ENCODE data around the gene KLHDC1. TPM values are rescaled to one million over a fixed set of nuclear protein-coding genes. Genes with fewer than 3 reads are reported as not detected.
"Not testable (repeated sequence)": the region's sequence is repeated elsewhere in the genome, so short reads cannot be mapped to it uniquely, and the experiment has no call there.

Gene KLHDC1
- polyA plus RNA-seq, 6 donors from 2014 or later, result 2.4 to 4.7 (median 3.1) TPM; not detected in 1

DNA sequence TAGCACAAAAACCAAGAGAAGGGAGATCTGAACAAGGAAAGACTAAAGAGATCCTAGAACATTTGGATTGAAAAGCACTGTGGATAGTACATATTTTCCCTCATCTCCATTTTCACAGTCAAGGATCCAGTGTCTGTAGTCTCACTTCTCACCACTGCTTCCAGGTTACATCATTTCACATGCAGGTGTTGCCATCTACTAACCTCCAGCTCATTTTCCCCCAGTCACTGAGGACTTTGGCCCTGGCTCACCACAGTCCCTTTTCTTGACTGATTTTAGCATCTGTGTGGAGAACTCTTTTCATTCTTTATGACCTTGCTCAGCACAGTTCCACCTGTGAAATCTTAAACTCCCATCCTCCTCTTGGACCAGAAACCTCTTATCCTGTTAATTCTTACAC, 53.6 kb downstream of the KLHDC1 start:
- not testable (repeated sequence) for H3K27ac Mint-ChIP-seq; H3K4me1 Mint-ChIP-seq; DNase-seq; ATAC-seq (ENCODE audit: low read depth in 2 of 2); H3K9me3 Mint-ChIP-seq; H3K4me3 Mint-ChIP-seq; H3K27me3 Mint-ChIP-seq
- H3K36me3 Mint-ChIP-seq, result peaks cover 21 to 36% of the 10 kb centered on the region in 2 donors

- Mint-ChIP-seq H3K27me3 (no peaks in the 10 kb centered on the region), H3K4me1 (no peaks in the 10 kb centered on the region), H3K4me3 (no peak overlapping the region), H3K27ac (no peak overlapping the region), H3K9me3 (peaks cover 0 to 2% (median 0%) of the 10 kb centered on the region in 7 donors), H3K36me3 (peaks cover 0 to 6% of the 10 kb centered on the region in 2 donors)
- DNase-seq (no peak), ATAC-seq (ENCODE audit: low read depth in 2 of 2) (no peak)
Measured at GRCh38 chr14:49754570-49755097, 61.7 kb downstream of the KLHDC1 start.

DNA sequence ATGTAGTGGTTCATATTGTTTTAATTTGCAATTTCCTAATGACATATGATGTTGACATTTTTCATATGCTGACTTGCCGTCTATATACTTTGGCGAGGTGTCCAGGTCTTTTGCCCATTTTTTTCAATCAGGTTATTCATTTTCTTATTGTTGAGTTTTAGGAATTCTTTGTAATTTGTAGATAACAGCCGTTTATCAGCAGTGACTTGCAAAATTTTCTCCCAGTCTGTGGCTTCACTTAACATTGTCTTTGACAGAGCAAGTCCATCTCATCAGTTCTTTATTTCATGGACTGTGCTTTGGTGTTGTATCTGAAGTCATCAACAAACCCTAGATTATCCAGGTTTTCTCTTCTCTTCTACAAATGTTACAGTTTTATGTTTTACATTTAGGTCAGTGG, 62.5 kb downstream of the KLHDC1 start:
- peaks cover 0 to 6% of the 10 kb centered on the region in 2 donors for H3K36me3 Mint-ChIP-seq
- ATAC-seq (ENCODE audit: low read depth in 2 of 2), result no peak
- DNase-seq, result no peak

GRCh38 chr14:49761839-49762551, 69.1 kb downstream of the KLHDC1 start:
- Mint-ChIP-seq H3K27me3 (no peaks in the 10 kb centered on the region), H3K4me3 (no peak overlapping the region), H3K9me3 (no peaks in the 10 kb centered on the region), H3K36me3 (no peaks in the 10 kb centered on the region), H3K27ac (peak overlapping the region in 1 of 6 donors; percentile 20), H3K4me1 (peaks cover 0 to 4% (median 3%) of the 10 kb centered on the region in 3 donors)
- DNase-seq, result no peak
- ATAC-seq (ENCODE audit: low read depth in 2 of 2), result no peak

More for the DNA sequence above, 62.5 kb downstream of the KLHDC1 start:
- Mint-ChIP-seq H3K27ac (peak overlapping the region in 1 of 6 donors; percentile 54), H3K4me1 (no peaks in the 10 kb centered on the region), H3K4me3 (no peak overlapping the region), H3K9me3 (peaks cover 0 to 2% (median 0%) of the 10 kb centered on the region in 7 donors), H3K27me3 (no peaks in the 10 kb centered on the region)

- H3K4me1 Mint-ChIP-seq, result peaks cover 16 to 38% (median 24%) of the 10 kb centered on the region in 3 donors
- peak overlapping the region; percentile 89 to 98 (median 94) for H3K4me3 Mint-ChIP-seq
- ATAC-seq (ENCODE audit: low read depth in 2 of 2) (no peak), DNase-seq (no peak)
- peak overlapping the region in 5 of 6 donors; percentile 94 to 99 (median 97) for H3K27ac Mint-ChIP-seq
- H3K9me3 Mint-ChIP-seq, result no peaks in the 10 kb centered on the region
- H3K36me3 Mint-ChIP-seq, result no peaks in the 10 kb centered on the region
- no peaks in the 10 kb centered on the region for H3K27me3 Mint-ChIP-seq
Measured at GRCh38 chr14:49766839-49767238, 73.9 kb downstream of the KLHDC1 start.

- ATAC-seq (ENCODE audit: low read depth in 2 of 2), result no peak
- Mint-ChIP-seq H3K27me3 (no peaks in the 10 kb centered on the region), H3K36me3 (no peaks in the 10 kb centered on the region), H3K27ac (peak overlapping the region; percentile 94 to 99 (median 98)), H3K4me1 (peaks cover 16 to 38% (median 24%) of the 10 kb centered on the region in 3 donors), H3K9me3 (no peaks in the 10 kb centered on the region), H3K4me3 (peak overlapping the region; percentile 89 to 98 (median 94))
- no peak for DNase-seq
Measured at GRCh38 chr14:49767270-49767570, 74.3 kb downstream of the KLHDC1 start.

GRCh38 chr14:49767571-49768300, 74.8 kb downstream of the KLHDC1 start, which contains the start of gene KLHDC2:
TSS of gene KLHDC2 (plus strand) at chr14:49768153. CDS start at chr14:49768469, 316 bp downstream.
- ATAC-seq (ENCODE audit: low read depth in 2 of 2) (peak; percentile 86), DNase-seq (peak; percentile 89)
- H3K27ac Mint-ChIP-seq, result peak within 1 kb of the TSS; percentile 97 to 99 (median 98)
- H3K4me1 Mint-ChIP-seq, result peaks cover 16 to 38% (median 24%) of the 10 kb centered on the region in 3 donors
- H3K4me3 Mint-ChIP-seq, result peak within 1 kb of the TSS; percentile 89 to 98 (median 95)
- H3K36me3 Mint-ChIP-seq, result no peaks in the 10 kb centered on the region
- H3K27me3 Mint-ChIP-seq, result no peaks in the 10 kb centered on the region
- H3K9me3 Mint-ChIP-seq, result no peaks in the 10 kb centered on the region

GRCh38 chr14:49768301-49769121, 75.6 kb downstream of the KLHDC1 start:
- Mint-ChIP-seq H3K27ac (peak overlapping the region; percentile 97 to 99 (median 98)), H3K36me3 (no peaks in the 10 kb centered on the region), H3K27me3 (no peaks in the 10 kb centered on the region), H3K4me3 (peak overlapping the region; percentile 89 to 98 (median 95)), H3K4me1 (peaks cover 16 to 38% (median 24%) of the 10 kb centered on the region in 3 donors), H3K9me3 (no peaks in the 10 kb centered on the region)
- ATAC-seq (ENCODE audit: low read depth in 2 of 2) (peak; percentile 23 to 37), DNase-seq (peak; percentile 50)

DNA sequence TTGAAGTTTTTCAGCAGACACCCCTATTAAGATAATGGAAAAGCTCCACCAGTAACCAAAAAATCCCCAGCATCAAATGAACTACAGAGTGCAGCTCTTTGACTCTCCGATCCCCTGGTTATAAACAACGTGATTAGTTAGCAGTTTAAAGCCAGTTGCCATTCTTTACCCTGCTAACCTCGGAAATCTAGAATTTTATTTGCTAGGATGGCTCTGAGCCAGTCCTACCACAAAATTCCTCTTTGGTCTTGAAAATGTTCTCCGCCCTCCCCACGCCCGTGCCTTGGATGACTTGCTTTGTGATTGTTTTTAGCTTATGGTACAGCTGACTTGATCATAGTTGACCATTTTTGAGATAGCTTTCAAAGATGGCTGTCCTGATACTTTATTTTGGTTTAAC, 76.3 kb downstream of the KLHDC1 start:
- Mint-ChIP-seq H3K27me3 (no peaks in the 10 kb centered on the region), H3K4me1 (peaks cover 16 to 38% (median 24%) of the 10 kb centered on the region in 3 donors), H3K9me3 (no peaks in the 10 kb centered on the region), H3K4me3 (peak overlapping the region; percentile 89 to 98 (median 95)), H3K36me3 (no peaks in the 10 kb centered on the region), H3K27ac (peak overlapping the region; percentile 97 to 99 (median 98))
- DNase-seq, result no peak
- ATAC-seq (ENCODE audit: low read depth in 2 of 2), result no peak

- Mint-ChIP-seq H3K27ac (peak overlapping the region; percentile 97 to 99 (median 98)), H3K9me3 (no peaks in the 10 kb centered on the region), H3K4me1 (peaks cover 16 to 38% (median 24%) of the 10 kb centered on the region in 3 donors), H3K27me3 (no peaks in the 10 kb centered on the region), H3K36me3 (no peaks in the 10 kb centered on the region), H3K4me3 (peak overlapping the region in 7 of 8 donors; percentile 66 to 98 (median 94))
- ATAC-seq (ENCODE audit: low read depth in 2 of 2) (no peak), DNase-seq (no peak)
Measured at GRCh38 chr14:49769581-49770211, 76.8 kb downstream of the KLHDC1 start.

DNA sequence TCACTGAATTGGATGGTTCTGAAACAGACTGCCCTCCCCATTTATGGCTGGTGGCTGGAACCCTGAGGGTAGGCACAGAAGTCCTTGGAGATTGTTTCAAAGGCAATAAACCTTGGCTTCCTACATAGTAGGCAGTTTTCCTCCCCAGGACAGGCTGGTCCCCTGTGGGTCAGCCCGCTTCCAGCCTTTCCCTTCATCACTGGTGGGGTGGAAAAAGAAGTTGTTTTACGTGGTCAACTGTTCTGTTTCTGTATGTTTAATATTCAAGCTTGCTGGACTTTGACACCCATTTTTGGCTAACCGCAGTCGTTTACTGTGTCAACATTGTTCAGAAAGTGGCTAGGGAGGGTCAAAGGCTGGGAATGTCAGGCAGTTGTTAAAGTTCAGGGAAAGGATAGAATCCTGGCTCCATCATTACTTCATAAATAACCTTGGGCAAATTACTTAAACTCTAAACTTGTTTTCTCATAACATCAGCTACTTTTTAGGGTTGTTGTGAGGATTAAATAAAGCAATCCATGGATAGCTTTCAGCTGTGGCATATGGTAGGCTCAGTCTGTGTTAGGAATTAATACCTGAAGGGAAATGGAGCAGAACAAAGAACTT, 77.4 kb downstream of the KLHDC1 start:
- ATAC-seq (ENCODE audit: low read depth in 2 of 2), result no peak
- Mint-ChIP-seq H3K9me3 (no peaks in the 10 kb centered on the region), H3K27ac (peak overlapping the region in 5 of 6 donors; percentile 24 to 97 (median 54)), H3K4me3 (peak overlapping the region in 6 of 8 donors; percentile 24 to 89 (median 49)), H3K36me3 (peaks cover 4 to 6% of the 10 kb centered on the region in 2 donors), H3K4me1 (peaks cover 19 to 38% (median 24%) of the 10 kb centered on the region in 3 donors), H3K27me3 (no peaks in the 10 kb centered on the region)
- no peak for DNase-seq

GRCh38 chr14:49771691-49772090, 78.8 kb downstream of the KLHDC1 start:
- not testable (repeated sequence) for H3K9me3 Mint-ChIP-seq; DNase-seq; H3K27me3 Mint-ChIP-seq; ATAC-seq (ENCODE audit: low read depth in 2 of 2)
- Mint-ChIP-seq H3K4me1 (peaks cover 20 to 37% (median 24%) of the 10 kb centered on the region in 3 donors), H3K4me3 (peak overlapping the region in 1 of 8 donors; percentile 89), H3K36me3 (peaks cover 10 to 12% of the 10 kb centered on the region in 2 donors), H3K27ac (peak overlapping the region in 3 of 6 donors; percentile 12 to 62 (median 49))

Data from naive B cell (primary cell).